MCF 10A (cell line): ENCODE measurements around the gene SLC44A3. TPM values are rescaled to one million over a fixed set of nuclear protein-coding genes. Genes with fewer than 3 reads are reported as not detected.

Experiments
- BruUV-seq: library from RNA; stranded (reverse); fragments of 400-500 nt; replicated peaks from 2 replicates; lab custom pipeline; 2021; lab: Mats Ljungman, UMichigan
- CTCF ChIA-PET: fragments of 300-600 bp; sonication (Branson Sonifier 250); formaldehyde crosslinking; extraction: SDS; loops from one replicate; lab custom pipeline; 2021; ENCODE audit warnings: antibody characterized with exemption, inconsistent platforms; lab: Yijun Ruan, JAX
- POLR2A ChIA-PET: fragments of 300-600, 350-650 bp; sonication (Branson Sonifier 250); formaldehyde crosslinking; extraction: SDS; loops from one replicate; lab custom pipeline; 2020; ENCODE audit warnings: antibody characterized with exemption, inconsistent platforms; lab: Yijun Ruan, JAX
- DNase-seq: peaks from one replicate; pipeline ENCODE4 v3.0.0-alpha.2; 2018; ENCODE audit not compliant: unreplicated experiment
- H3K27ac Mint-ChIP-seq: one replicate; pipeline ENCODE4 v1.8.0; 2022; ENCODE audit warnings: mild to moderate bottlenecking, low read depth, mixed read lengths; ENCODE audit not compliant: unreplicated experiment
- H3K27me3 Mint-ChIP-seq: one replicate; pipeline ENCODE4 v1.8.0; 2022; ENCODE audit warnings: mixed read lengths; ENCODE audit not compliant: insufficient read depth, unreplicated experiment
- H3K36me3 Mint-ChIP-seq: one replicate; pipeline ENCODE4 v1.8.0; 2022; ENCODE audit warnings: mild to moderate bottlenecking, moderate library complexity, mixed read lengths; ENCODE audit not compliant: insufficient read depth, unreplicated experiment
- H3K4me1 Mint-ChIP-seq: one replicate; pipeline ENCODE4 v1.8.0; 2022; ENCODE audit warnings: mixed read lengths; ENCODE audit not compliant: insufficient read depth, unreplicated experiment
- H3K4me3 Mint-ChIP-seq: one replicate; pipeline ENCODE4 v1.8.0; 2022; ENCODE audit warnings: mild to moderate bottlenecking, moderate library complexity, mixed read lengths; ENCODE audit not compliant: unreplicated experiment
- H3K9me3 Mint-ChIP-seq: one replicate; pipeline ENCODE4 v1.8.0; 2022; ENCODE audit warnings: mixed read lengths; ENCODE audit not compliant: unreplicated experiment
- CTCF ChIP-seq: fragments of 200-600 bp; IDR thresholded peaks from one replicate; pipeline ENCODE4 v1.8.0; 2022; ENCODE audit warnings: antibody characterized with exemption, mild to moderate bottlenecking; ENCODE audit not compliant: unreplicated experiment
- intact Hi-C: fragments of 100-400 bp; cut with micrococcal nuclease; formaldehyde crosslinking; loops from 2 replicates; pipeline ENCODE4 v1.14.1; 2022
- total RNA-seq: library from RNA; stranded (reverse); gene quantifications from 2 replicates; pipeline ENCODE4 v1.2.3, GENCODE V29; 2022

Gene SLC44A3
- total RNA-seq, 1 experiment from 2014 or later = 2.8 TPM

- intact Hi-C loops = no loop called here
- Mint-ChIP-seq H3K27me3 (no peaks in the 10 kb centered on the region), H3K36me3 (no peaks in the 10 kb centered on the region), H3K4me3 (no peak overlapping the region), H3K27ac (no peak overlapping the region), H3K9me3 (no peaks in the 10 kb centered on the region), H3K4me1 (peaks cover 11% of the 10 kb centered on the region)
- ChIA-PET POLR2A (interaction anchor here (0.9 to 1.3 kb wide), 2 partner anchors 11 to 13 kb away, joined by 3 read pairs; no protein-coding TSS in a partner anchor), CTCF (no interaction called here)
- no peak for DNase-seq
- no peak for TF ChIP-seq CTCF
- BruUV-seq = no TSS peak
Observed at GRCh38 chr1:94778808-94779207, 41.3 kb upstream of the SLC44A3 start.

GRCh38 chr1:94783342-94784189 lies 36.6 kb upstream of the SLC44A3 start:
- Mint-ChIP-seq H3K27ac (peak overlapping the region; percentile 95), H3K27me3 (no peaks in the 10 kb centered on the region), H3K9me3 (no peaks in the 10 kb centered on the region), H3K4me1 (peaks cover 19% of the 10 kb centered on the region), H3K4me3 (peak overlapping the region; percentile 29), H3K36me3 (no peaks in the 10 kb centered on the region)
- DNase-seq = peak; percentile 87
- POLR2A ChIA-PET = interaction anchor here (0.8 to 2.3 kb wide), 14 partner anchors 8 to 258 kb away, joined by 3 to 12 read pairs (median 4); partner anchors contain the start of gene F3
- CTCF ChIA-PET = interaction anchor here (0.5 to 1.3 kb wide), 6 partner anchors 22 to 1952 kb away, joined by 3 to 4 read pairs (median 4); no protein-coding TSS in a partner anchor
- no peak for TF ChIP-seq CTCF
- intact Hi-C loops = no loop called here
- BruUV-seq = no TSS peak

- no peak for TF ChIP-seq CTCF
- peaks cover 19% of the 10 kb centered on the region for H3K4me1 Mint-ChIP-seq
- ChIA-PET POLR2A (interaction anchor here (0.8 to 2.3 kb wide), 6 partner anchors 8 to 243 kb away, joined by 3 to 12 read pairs (median 4); partner anchors contain the start of gene F3), CTCF (interaction anchor here (0.8 to 1.1 kb wide), 2 partner anchors 12 to 21 kb away, joined by 4 to 5 read pairs; no protein-coding TSS in a partner anchor)
- intact Hi-C loops = no loop called here
- no peaks in the 10 kb centered on the region for H3K27me3 Mint-ChIP-seq
- DNase-seq = peak; percentile 24
- peak overlapping the region; percentile 95 for H3K27ac Mint-ChIP-seq
- H3K36me3 Mint-ChIP-seq = no peaks in the 10 kb centered on the region
- TSS peak; percentile 61 for BruUV-seq
- H3K9me3 Mint-ChIP-seq = peaks cover under 1% of the 10 kb centered on the region
- H3K4me3 Mint-ChIP-seq = peak overlapping the region; percentile 29
Observed at GRCh38 chr1:94784190-94784515, 36.0 kb upstream of the SLC44A3 start.

- no peak overlapping the region for H3K4me3 Mint-ChIP-seq
Observed at GRCh38 chr1:94787691-94788090, 32.5 kb upstream of the SLC44A3 start.

More at GRCh38 chr1:94787691-94788090, 32.5 kb upstream of the SLC44A3 start:
- TF ChIP-seq CTCF = no peak
- CTCF ChIA-PET = no interaction called here
- DNase-seq = no peak
- intact Hi-C loops = no loop called here
- POLR2A ChIA-PET = no interaction called here
- Mint-ChIP-seq H3K27ac (no peak overlapping the region), H3K4me1 (peaks cover 33% of the 10 kb centered on the region), H3K9me3 (peaks cover 7% of the 10 kb centered on the region), H3K27me3 (no peaks in the 10 kb centered on the region), H3K36me3 (no peaks in the 10 kb centered on the region)
- no TSS peak for BruUV-seq
